Activated naive CD8-positive, alpha-beta T cell treated with anti-CD3 and anti-CD28 coated beads, Interleukin-2, amount 50 U/mL, for 16 hours (primary cell): Measurements from ENCODE around the gene PITPNM3.
"Not testable (repeated sequence)": the region's sequence is repeated elsewhere in the genome, so short reads cannot be mapped to it uniquely, and the experiment has no call there.

Source experiments
- DNase-seq: peaks from one replicate; pipeline ENCODE4 v3.0.0-alpha.2; 2020; ENCODE audit warnings: low read depth, low spot score

PITPNM3 gene

GRCh38 chr17:6556121-6557039 is at the start of gene PITPNM3:
Gene PITPNM3, minus strand, starts transcription at chr17:6556555. Its CDS starts 149 bp downstream, at chr17:6556406.
- DNase-seq, result no peak

GRCh38 chr17:6605142-6605541 is 48.8 kb upstream of the PITPNM3 start:
- DNase-seq, result no peak

- no peak for DNase-seq
Observed at GRCh38 chr17:6603744-6604325, 47.5 kb upstream of the PITPNM3 start.

- DNase-seq, result no peak
Observed at GRCh38 chr17:6602141-6602540, 45.8 kb upstream of the PITPNM3 start.

GRCh38 chr17:6599364-6599763 is 43.0 kb upstream of the PITPNM3 start:
- DNase-seq, result no peak

GRCh38 chr17:6597727-6598126 is 41.4 kb upstream of the PITPNM3 start:
- DNase-seq, result no peak

GRCh38 chr17:6596941-6597340 is 40.6 kb upstream of the PITPNM3 start:
- no peak for DNase-seq

GRCh38 chr17:6596511-6596910 is 40.2 kb upstream of the PITPNM3 start:
- DNase-seq, result no peak

GRCh38 chr17:6596081-6596480 is 39.7 kb upstream of the PITPNM3 start:
- no peak for DNase-seq

GRCh38 chr17:6593371-6593770 is 37.0 kb upstream of the PITPNM3 start:
- DNase-seq, result not testable (repeated sequence)

- DNase-seq, result no peak
Observed at GRCh38 chr17:6592173-6592572, 35.8 kb upstream of the PITPNM3 start.

- DNase-seq, result no peak
Observed at GRCh38 chr17:6591599-6592158, 35.3 kb upstream of the PITPNM3 start.

- no peak for DNase-seq
Observed at GRCh38 chr17:6589266-6589946, 33.1 kb upstream of the PITPNM3 start.

GRCh38 chr17:6588165-6588564 is 31.8 kb upstream of the PITPNM3 start:
- DNase-seq, result no peak

GRCh38 chr17:6587310-6587709 is 31.0 kb upstream of the PITPNM3 start:
- DNase-seq, result no peak

GRCh38 chr17:6583411-6583810 is 27.1 kb upstream of the PITPNM3 start:
- DNase-seq, result no peak

GRCh38 chr17:6580625-6581024 is 24.3 kb upstream of the PITPNM3 start:
- no peak for DNase-seq

GRCh38 chr17:6578491-6578890 is 22.1 kb upstream of the PITPNM3 start:
- no peak for DNase-seq

- no peak for DNase-seq
Observed at GRCh38 chr17:6577686-6578263, 21.4 kb upstream of the PITPNM3 start.

- DNase-seq, result no peak
Observed at GRCh38 chr17:6576038-6576785, 19.9 kb upstream of the PITPNM3 start.

- DNase-seq, result no peak
Observed at GRCh38 chr17:6575596-6575988, 19.2 kb upstream of the PITPNM3 start.
